MCF 10A (cell line): ENCODE results near the gene SACM1L. TPM values are rescaled to one million over a fixed set of nuclear protein-coding genes. Genes with fewer than 3 reads are reported as not detected.

Experiments used
- BruUV-seq: library from RNA; stranded (reverse); fragments of 400-500 nt; replicated peaks from 2 replicates; lab custom pipeline; 2021; lab: Mats Ljungman, UMichigan
- CTCF ChIA-PET: fragments of 300-600 bp; sonication (Branson Sonifier 250); formaldehyde crosslinking; extraction: SDS; loops from one replicate; lab custom pipeline; 2021; ENCODE audit warnings: antibody characterized with exemption, inconsistent platforms; lab: Yijun Ruan, JAX
- POLR2A ChIA-PET: fragments of 300-600, 350-650 bp; sonication (Branson Sonifier 250); formaldehyde crosslinking; extraction: SDS; loops from one replicate; lab custom pipeline; 2020; ENCODE audit warnings: antibody characterized with exemption, inconsistent platforms; lab: Yijun Ruan, JAX
- DNase-seq: peaks from one replicate; pipeline ENCODE4 v3.0.0-alpha.2; 2018; ENCODE audit not compliant: unreplicated experiment
- H3K27ac Mint-ChIP-seq: one replicate; pipeline ENCODE4 v1.8.0; 2022; ENCODE audit warnings: mild to moderate bottlenecking, low read depth, mixed read lengths; ENCODE audit not compliant: unreplicated experiment
- H3K27me3 Mint-ChIP-seq: one replicate; pipeline ENCODE4 v1.8.0; 2022; ENCODE audit warnings: mixed read lengths; ENCODE audit not compliant: insufficient read depth, unreplicated experiment
- H3K36me3 Mint-ChIP-seq: one replicate; pipeline ENCODE4 v1.8.0; 2022; ENCODE audit warnings: mild to moderate bottlenecking, moderate library complexity, mixed read lengths; ENCODE audit not compliant: insufficient read depth, unreplicated experiment
- H3K4me1 Mint-ChIP-seq: one replicate; pipeline ENCODE4 v1.8.0; 2022; ENCODE audit warnings: mixed read lengths; ENCODE audit not compliant: insufficient read depth, unreplicated experiment
- H3K4me3 Mint-ChIP-seq: one replicate; pipeline ENCODE4 v1.8.0; 2022; ENCODE audit warnings: mild to moderate bottlenecking, moderate library complexity, mixed read lengths; ENCODE audit not compliant: unreplicated experiment
- H3K9me3 Mint-ChIP-seq: one replicate; pipeline ENCODE4 v1.8.0; 2022; ENCODE audit warnings: mixed read lengths; ENCODE audit not compliant: unreplicated experiment
- CTCF ChIP-seq: fragments of 200-600 bp; IDR thresholded peaks from one replicate; pipeline ENCODE4 v1.8.0; 2022; ENCODE audit warnings: antibody characterized with exemption, mild to moderate bottlenecking; ENCODE audit not compliant: unreplicated experiment
- intact Hi-C: fragments of 100-400 bp; cut with micrococcal nuclease; formaldehyde crosslinking; loops from 2 replicates; pipeline ENCODE4 v1.14.1; 2022
- total RNA-seq: library from RNA; stranded (reverse); gene quantifications from 2 replicates; pipeline ENCODE4 v1.2.3, GENCODE V29; 2022

SACM1L gene
- total RNA-seq, 1 experiment from 2014 or later: 39.3 TPM

GRCh38 chr3:45773714-45774449 lies 84.7 kb downstream of the SACM1L start:
- H3K4me3 Mint-ChIP-seq: no peak overlapping the region
- intact Hi-C loops: no loop called here
- H3K36me3 Mint-ChIP-seq: no peaks in the 10 kb centered on the region
- ChIA-PET CTCF (interaction anchor here (0.6 to 3.3 kb wide), 3 partner anchors 12 to 157 kb away, joined by 3 to 20 read pairs (median 9); no protein-coding TSS in a partner anchor), POLR2A (no interaction called here)
- H3K27me3 Mint-ChIP-seq: peaks cover 75% of the 10 kb centered on the region
- BruUV-seq: no TSS peak
- no peaks in the 10 kb centered on the region for H3K4me1 Mint-ChIP-seq
- H3K27ac Mint-ChIP-seq: no peak overlapping the region
- TF ChIP-seq CTCF: no peak
- no peak for DNase-seq
- no peaks in the 10 kb centered on the region for H3K9me3 Mint-ChIP-seq

- ChIA-PET POLR2A (interaction anchor here (0.5 to 1.1 kb wide), 4 partner anchors 26 to 108 kb away, joined by 3 to 5 read pairs (median 3); no protein-coding TSS in a partner anchor), CTCF (interaction anchor here (0.6 to 3.3 kb wide), 4 partner anchors 13 to 303 kb away, joined by 3 to 20 read pairs (median 6); no protein-coding TSS in a partner anchor)
- Mint-ChIP-seq H3K9me3 (no peaks in the 10 kb centered on the region), H3K4me1 (no peaks in the 10 kb centered on the region), H3K36me3 (no peaks in the 10 kb centered on the region), H3K4me3 (no peak overlapping the region), H3K27me3 (peaks cover 65% of the 10 kb centered on the region), H3K27ac (no peak overlapping the region)
- TF ChIP-seq CTCF: no peak
- no peak for DNase-seq
- no TSS peak for BruUV-seq
- intact Hi-C loops: no loop called here
Measured at GRCh38 chr3:45774581-45775521, 85.7 kb downstream of the SACM1L start.

- Mint-ChIP-seq H3K27me3 (peaks cover 57% of the 10 kb centered on the region), H3K4me3 (no peak overlapping the region), H3K27ac (no peak overlapping the region), H3K9me3 (no peaks in the 10 kb centered on the region), H3K4me1 (no peaks in the 10 kb centered on the region), H3K36me3 (no peaks in the 10 kb centered on the region)
- no TSS peak for BruUV-seq
- no peak for DNase-seq
- TF ChIP-seq CTCF: no peak
- ChIA-PET CTCF (interaction anchor here (2.2 to 3.3 kb wide), 2 partner anchors 14 to 56 kb away, joined by 9 to 20 read pairs; no protein-coding TSS in a partner anchor), POLR2A (interaction anchor here (0.7 to 1.1 kb wide), 2 partner anchors 35 to 42 kb away, joined by 3 read pairs; no protein-coding TSS in a partner anchor)
- intact Hi-C loops: no loop called here
Measured at GRCh38 chr3:45775571-45776300, 86.5 kb downstream of the SACM1L start.
